A549 (cell line): Measurements from ENCODE around the gene CMTM7.

Experiments used
- BHLHE40 ChIP-seq: IDR thresholded peaks from 2 replicates; pipeline ENCODE4 v1.6.1; 2012; ENCODE audit warnings: low read depth, low read length, inconsistent platforms
- CBX8 ChIP-seq: fragments of 200-600 bp; sonication (generic); IDR thresholded peaks from 2 replicates; pipeline ENCODE4 v1.6.1; 2016
- CEBPB ChIP-seq, 2 experiments: fragments of >200 bp in 1 of 2; sonication (Bioruptor Twin) in 1 of 2; formaldehyde crosslinking in 1 of 2; IDR thresholded peaks; 2 replicates each; pipeline ENCODE4 v1.6.1; 2012 to 2016
- CHD2 ChIP-seq: fragments of 150-350 bp; IDR thresholded peaks from 2 replicates; pipeline ENCODE4 v1.6.1; 2014; ENCODE audit warnings: low read length; ENCODE audit not compliant: partially characterized antibody
- CTCF ChIP-seq: fragments of >200 bp; sonication (Bioruptor Twin); formaldehyde crosslinking; IDR thresholded peaks from 3 replicates; pipeline ENCODE4 v1.5.1; 2016
- ESRRA ChIP-seq: fragments of 150-350 bp; IDR thresholded peaks from 2 replicates; pipeline ENCODE4 v1.6.1; 2014; ENCODE audit warnings: mild to moderate bottlenecking, low read length, borderline replicate concordance
- HMGXB4 ChIP-seq: fragments of 250-450 bp; sonication (Bioruptor Pico); IDR thresholded peaks from 2 replicates; pipeline ENCODE4 v1.5.0; 2021; ENCODE audit warnings: mild to moderate bottlenecking, moderate library complexity, borderline replicate concordance
- HOXB13 ChIP-seq: fragments of 250-450 bp; sonication (Bioruptor Pico); IDR thresholded peaks from 2 replicates; pipeline ENCODE4 v1.5.0; 2020; ENCODE audit warnings: low read depth, mild to moderate bottlenecking, moderate library complexity
- JUN ChIP-seq, 2 experiments: fragments of >200 bp; sonication (Bioruptor Twin); formaldehyde crosslinking; IDR thresholded peaks; 2 replicates in 1 of 2; 3 replicates in 1 of 2; pipeline ENCODE4 v1.6.1; 2016 to 2017
- PHF8 ChIP-seq: fragments of 200-600 bp; sonication (generic); IDR thresholded peaks from 2 replicates; pipeline ENCODE4 v1.6.1; 2016; ENCODE audit warnings: low read depth, mild to moderate bottlenecking, antibody characterized with exemption, moderate library complexity, borderline replicate concordance
- POLR2A ChIP-seq: IDR thresholded peaks from 2 replicates; pipeline ENCODE4 v1.6.1; 2012; ENCODE audit warnings: mild to moderate bottlenecking, low read length
- POLR2AphosphoS2 ChIP-seq: conservative IDR thresholded peaks from 2 replicates; pipeline ENCODE4 v1.6.1; 2012; ENCODE audit warnings: low read length, improper control_type of control experiment, inconsistent platforms
- REST ChIP-seq: fragments of 200-600 bp; sonication (generic); IDR thresholded peaks from 2 replicates; pipeline ENCODE4 v1.6.1; 2016; ENCODE audit warnings: antibody characterized with exemption, mild to moderate bottlenecking, moderate library complexity
- USF2 ChIP-seq: fragments of 450-650 bp; IDR thresholded peaks from 2 replicates; pipeline ENCODE4 v1.6.1; 2014; ENCODE audit warnings: antibody characterized with exemption

- no peak for TF ChIP-seq USF2
- no peak for TF ChIP-seq REST
- TF ChIP-seq CBX8, result no peak
- TF ChIP-seq CTCF, result no peak
- TF ChIP-seq CHD2, result no peak
- TF ChIP-seq CEBPB (IDR thresholded peaks at IDR 0.05), result no peak
- no peak for TF ChIP-seq JUN (IDR thresholded peaks at IDR 0.05)
- TF ChIP-seq HMGXB4 (CRISPR knock-in tag), result no peak
- TF ChIP-seq PHF8, result no peak
- TF ChIP-seq POLR2A, result no peak
- no peak for TF ChIP-seq POLR2AphosphoS2
- no peak for TF ChIP-seq BHLHE40
- TF ChIP-seq ESRRA, result no peak
- TF ChIP-seq HOXB13 (CRISPR knock-in tag), result no peak
Measured at GRCh38 chr3:32480604-32481003, 89.0 kb downstream of the CMTM7 start.
